HT-29 (cell line): ENCODE data around the gene HOXA4. TPM values are rescaled to one million over a fixed set of nuclear protein-coding genes. Genes with fewer than 3 reads are reported as not detected.

Experiments
- DNase-seq: peaks from one replicate; pipeline ENCODE4 v3.0.0-alpha.2; 2015; ENCODE audit warnings: low spot score
- total RNA-seq: library from RNA; depleted of rRNA; stranded (reverse); fragments of >200 nt; shearing (Covaris generic); gene quantifications from 2 replicates; pipeline ENCODE4 v1.2.3, GENCODE V29; 2014

The HOXA4 gene
- total RNA-seq, 1 experiment from 2014 or later = 3.7 TPM

DNA sequence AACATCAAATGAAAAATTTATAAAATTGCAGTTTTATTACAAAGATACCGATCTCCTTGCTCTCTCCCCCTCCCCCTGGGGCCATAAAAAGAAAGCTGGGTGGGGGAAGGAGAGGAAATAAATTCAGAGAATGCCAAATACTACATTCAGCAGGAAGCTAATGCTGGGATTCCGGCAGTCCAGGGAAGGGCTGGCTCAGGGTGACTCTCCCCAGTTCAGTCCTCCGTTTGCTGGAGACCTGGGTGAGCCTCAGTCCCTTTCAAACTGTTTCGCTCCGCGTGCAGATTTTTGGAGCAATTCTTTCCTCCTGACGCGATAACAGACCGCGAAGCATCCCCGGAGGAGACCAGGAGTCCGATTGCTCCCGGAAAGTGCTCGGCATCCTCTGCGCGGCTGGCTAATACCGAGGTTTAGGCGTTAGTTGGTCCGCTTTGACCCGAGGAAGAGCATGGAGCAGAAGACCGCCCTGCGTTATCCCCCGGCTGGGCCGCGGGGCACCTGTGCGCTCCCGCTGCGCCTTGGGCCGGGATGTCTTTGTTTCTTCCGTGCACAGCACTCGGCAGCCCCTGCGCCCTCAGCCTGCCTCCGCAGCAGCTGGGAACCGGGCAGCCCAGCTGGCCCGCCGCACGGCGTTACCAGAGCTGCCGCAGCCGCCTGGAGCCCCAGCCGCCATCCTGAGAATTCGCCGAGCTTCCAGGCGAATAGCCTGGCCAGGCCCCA, 24.2 kb downstream of the HOXA4 start:
- peak; percentile 60 for DNase-seq

- peak; percentile 32 for DNase-seq
Observed at GRCh38 chr7:27105301-27106031, 25.1 kb downstream of the HOXA4 start.

- DNase-seq = peak; percentile 37
Observed at GRCh38 chr7:27104341-27105058, 26.1 kb downstream of the HOXA4 start.

DNA sequence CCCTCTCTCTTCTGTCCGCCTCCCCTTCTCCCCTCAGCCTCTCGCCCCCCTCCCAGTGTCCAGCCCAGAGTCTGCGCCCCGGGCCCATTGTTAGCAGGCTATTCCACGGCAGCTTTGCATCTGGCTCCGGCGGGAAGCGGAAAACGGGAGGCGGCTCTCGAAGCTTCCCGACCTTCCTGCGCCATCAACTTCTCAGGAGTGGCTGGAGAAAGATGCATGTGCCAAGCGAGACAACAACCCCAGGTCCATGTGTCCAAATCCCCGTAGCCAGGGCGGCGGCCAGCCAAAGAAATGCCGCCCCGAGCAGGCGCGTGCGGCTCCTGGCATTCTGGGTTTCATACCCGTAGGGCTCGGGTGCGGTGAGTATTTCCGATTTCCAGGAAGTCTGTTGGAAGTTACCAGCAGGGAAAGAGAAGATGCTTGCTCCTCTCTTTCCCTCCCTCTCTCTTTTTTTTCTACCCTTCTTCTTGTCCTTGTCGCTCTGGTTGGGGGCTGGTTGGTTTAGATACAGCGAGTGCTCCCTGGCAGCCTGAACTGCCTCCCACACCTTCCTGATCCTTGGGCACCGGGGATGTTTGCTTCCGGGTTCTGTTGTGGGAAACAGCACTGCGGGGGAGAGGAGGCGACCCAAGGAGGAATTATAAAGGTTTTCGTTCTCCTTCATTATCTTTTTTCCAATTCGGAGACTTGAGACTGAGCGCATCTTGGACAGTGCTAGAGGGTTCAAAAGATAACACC, 26.9 kb downstream of the HOXA4 start:
- DNase-seq = peak; percentile 74

- DNase-seq = peak; percentile 62
Observed at GRCh38 chr7:27102581-27103442, 27.7 kb downstream of the HOXA4 start, which contains the start of gene HOXA2. Gene HOXA2 (minus strand): TSS chr7:27102683. CDS start chr7:27102500, 183 bp downstream.

- DNase-seq = no peak
Observed at GRCh38 chr7:27101957-27102580, 28.5 kb downstream of the HOXA4 start.

DNA sequence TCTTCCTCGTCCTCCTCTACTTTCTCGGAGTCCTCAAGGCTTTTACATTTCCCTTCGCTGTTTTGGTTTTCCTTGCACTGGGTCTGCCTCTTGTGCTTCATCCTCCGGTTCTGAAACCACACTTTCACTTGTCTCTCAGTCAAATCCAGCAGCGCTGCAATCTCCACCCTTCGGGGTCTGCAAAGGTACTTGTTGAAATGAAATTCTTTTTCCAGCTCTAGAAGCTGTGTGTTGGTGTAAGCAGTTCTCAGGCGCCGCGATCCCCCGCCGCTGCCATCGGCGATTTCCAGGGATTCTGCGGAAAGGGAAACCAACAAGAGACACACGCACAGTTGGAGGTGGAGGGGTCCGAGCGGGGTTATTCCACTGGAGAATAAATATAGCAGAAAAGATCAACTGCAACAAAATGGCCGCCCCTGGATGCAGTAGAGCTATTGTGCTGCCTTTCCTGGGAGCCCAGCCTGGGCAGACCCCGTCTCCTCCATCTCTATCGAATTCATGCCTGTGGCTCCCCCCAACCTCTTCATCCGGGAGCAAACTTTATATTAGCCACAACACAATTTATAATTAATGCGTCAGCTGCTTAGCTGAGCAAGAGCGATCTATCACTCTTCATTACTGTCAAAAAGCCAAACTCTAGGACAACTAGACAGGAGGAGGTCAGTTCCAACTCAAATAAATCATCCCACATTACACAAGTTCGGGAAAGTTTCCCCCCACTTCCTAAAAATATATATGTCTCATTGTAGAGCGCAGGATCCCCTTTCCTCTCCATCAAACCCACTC, 29.2 kb downstream of the HOXA4 start:
- peak; percentile 42 for DNase-seq

- peak; percentile 39 for DNase-seq
Observed at GRCh38 chr7:27100694-27101170, 29.8 kb downstream of the HOXA4 start.

DNA sequence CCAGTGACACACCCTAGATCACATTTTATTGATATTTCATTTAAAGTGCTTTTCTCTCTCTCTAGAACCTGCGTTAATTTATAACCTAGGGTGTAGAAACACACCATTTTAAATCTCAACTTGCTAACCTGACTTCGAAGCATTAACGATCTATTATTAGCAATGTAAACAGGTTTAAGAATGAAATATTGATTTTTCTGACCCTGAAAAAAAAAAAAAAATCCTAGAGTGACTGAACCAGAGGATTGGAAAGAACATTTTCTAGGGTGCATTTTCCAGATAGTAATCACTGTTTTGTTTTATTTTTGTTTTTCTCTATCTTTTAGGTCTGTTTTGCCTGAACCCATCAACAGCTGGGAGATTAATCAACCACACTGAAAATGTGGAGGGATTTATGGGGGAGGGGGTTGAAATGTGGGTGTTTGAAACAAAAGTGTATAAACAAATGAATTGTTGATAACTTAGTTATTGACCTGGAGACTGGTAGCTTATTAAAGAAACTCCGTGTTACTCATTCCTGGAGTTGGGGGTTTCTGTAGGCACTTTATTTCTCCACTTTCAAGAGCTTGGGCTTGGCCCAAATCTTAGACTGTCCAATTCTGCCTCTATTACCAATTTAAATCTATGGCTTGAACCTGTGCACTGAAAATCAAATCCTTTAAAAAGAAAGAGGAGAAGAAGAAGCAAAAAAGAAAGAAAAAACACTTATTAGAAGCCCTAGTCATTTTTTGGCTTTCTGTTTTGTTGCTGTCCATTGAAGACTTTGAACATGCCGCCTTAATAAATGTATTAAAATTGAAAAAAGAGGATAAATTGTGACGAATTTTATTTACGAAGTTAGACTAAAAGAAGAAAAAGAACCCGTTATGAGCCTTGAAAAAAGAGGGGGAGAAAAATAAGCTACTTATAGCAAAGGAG, 30.8 kb downstream of the HOXA4 start:
- peak; percentile 33 for DNase-seq

GRCh38 chr7:27098578-27099451, 31.7 kb downstream of the HOXA4 start:
- peak; percentile 89 for DNase-seq

- DNase-seq = no peak
Observed at GRCh38 chr7:27097686-27098577, 32.6 kb downstream of the HOXA4 start.

DNA sequence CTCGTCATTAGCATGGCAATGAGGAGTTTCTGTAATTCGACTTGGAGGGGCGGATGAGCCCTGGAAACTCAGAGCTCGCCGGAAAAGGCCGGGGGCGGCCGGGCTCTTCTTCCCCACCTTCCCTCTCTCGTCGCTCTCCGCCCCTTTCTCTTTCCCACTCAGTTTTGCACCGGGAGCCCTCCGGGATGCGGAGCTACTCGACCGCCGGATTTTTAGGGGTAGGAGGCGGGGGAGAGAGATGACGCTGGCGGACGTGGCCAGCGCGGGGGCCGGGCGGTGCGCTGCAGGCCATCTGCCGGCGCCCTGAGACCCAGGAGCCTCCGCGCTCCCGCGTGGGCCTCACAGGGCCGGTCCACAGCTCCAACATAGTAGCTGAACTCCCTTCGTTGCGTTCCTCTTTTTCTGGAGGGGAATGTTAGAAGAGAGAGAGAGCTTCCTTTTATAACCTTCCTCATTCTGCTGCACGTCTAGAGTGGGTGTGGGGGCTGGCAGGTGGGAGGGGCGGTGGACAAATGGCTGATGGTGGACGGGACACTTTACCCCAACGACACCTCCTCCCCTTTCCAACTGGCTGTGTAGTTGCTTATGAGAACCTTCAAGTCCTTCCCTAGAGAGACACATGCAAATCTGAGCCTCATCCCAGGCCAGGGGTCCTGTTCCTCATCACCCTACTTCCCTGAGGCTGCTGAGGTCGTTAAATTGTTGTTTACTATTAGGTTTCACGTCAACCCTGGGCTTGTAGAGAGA, 33.6 kb downstream of the HOXA4 start:
- peak; percentile 47 for DNase-seq

GRCh38 chr7:27095897-27096767, 34.4 kb downstream of the HOXA4 start, which contains the start of gene HOXA1:
Gene HOXA1 (minus strand): TSS chr7:27096000. CDS start chr7:27095912, 88 bp downstream.
- peak; percentile 87 for DNase-seq
